Pancreas (tissue), 10 donors: ENCODE results near the gene INTS1. TPM values are rescaled to one million over a fixed set of nuclear protein-coding genes. Genes with fewer than 3 reads are reported as not detected.

Source experiments
- ATAC-seq, 4 donors: fragments of 200-7000 bp; cut with Tn5 transposase; one replicate each; pipeline versions ENCODE4 v1.8.0 to v1.9.1; 2020; ENCODE audit warnings: mild to moderate bottlenecking in 4 of 4, moderate library complexity in 4 of 4
- DNase-seq, 6 donors: peaks; one replicate each; pipeline ENCODE4 v3.0.0-alpha.2; 2020
- FAIRE-seq: peaks from 2 replicates; lab custom pipeline; 2012; peaks lifted over from hg19 to GRCh38; lab: Jason Lieb, UNC
- H3K27ac ChIP-seq, 4 donors: fragments of 200-600 bp; sonication (generic); 1 replicate in 3 of 4; 2 replicates in 1 of 4; pipeline versions ENCODE4 v1.5.0 to v1.8.0; 2020
- H3K27me3 ChIP-seq, 4 donors: fragments of 200-600 bp; one replicate each; pipeline ENCODE4 v1.8.0; 2021
- H3K36me3 ChIP-seq, 3 donors: fragments of 200-600 bp; sonication (generic) in 1 of 3; one replicate each; pipeline versions ENCODE4 v1.5.0 to v1.8.0; 2020 to 2021
- H3K4me1 ChIP-seq, 3 donors: fragments of 200-600 bp; one replicate each; pipeline ENCODE4 v1.8.0; 2021
- H3K4me3 ChIP-seq, 4 donors: fragments of 200-600 bp; sonication (generic) in 2 of 4; one replicate each; pipeline versions ENCODE4 v1.5.0 to v1.8.0; 2020 to 2021
- H3K9me3 ChIP-seq, 4 donors: fragments of 200-600 bp; one replicate each; pipeline ENCODE4 v1.8.0; 2021
- WGBS, 2 donors: extraction: QIAGEN DNeasy Blood & Tissue Kit; methylation state at CpG; one replicate each; pipeline ENCODE4 v1.1.7; 2013; 5-methylcytosine and 5-hydroxymethylcytosine counted together
- intact Hi-C, 3 donors: fragments of 100-400 bp; cut with DNase I; formaldehyde crosslinking; loops; one replicate each; pipeline versions ENCODE4 v1.11.1 to v1.14.2; 2022
- polyA plus RNA-seq, 2 donors: library from polyadenylated mRNA; stranded (reverse); fragments of 200-250 nt; gene quantifications; one replicate each; pipeline ENCODE4 v1.2.3, GENCODE V29; 2013
- total RNA-seq, 6 donors: library from RNA; stranded (reverse); fragmentation: NEBNext Ultra II Directional in 4 of 6; extraction: Animal tissue kit (Norgen Biotek cat#: 25700) in 4 of 6; gene quantifications; one replicate each; pipeline versions ENCODE4 v1.2.1 to v1.2.4, GENCODE V29; 2021 to 2023
- TF ChIP-seq, protein P1 (sequence below), 4 donors: fragments of 200-600 bp; sonication (generic) in 3 of 4; IDR thresholded peaks; one replicate each; pipeline versions ENCODE4 v1.5.0 to v1.8.0; 2021; ENCODE audit warnings: antibody characterized with exemption in 4 of 4
- donor health status: healthy with polysubstance abuse.
- donor health status: DM: no; HTN: no; CAD: no; lungs with moderate emphysema.
- donor health status: DM: no; HTN: no; CAD: no.
- donor health status: control.
- donor health status: control.
- donor health status: Bipolar disorder and iron deficiency.
- donor health status: DM: yes; HTN: yes; CAD: no.
- donor health status: DM: no; HTN: no; CAD: no.
- donor health status: DM: no; HTN: no; CAD: no.
- donor health status: DM: yes; HTN: yes; CAD: no.

Gene INTS1, protein sequence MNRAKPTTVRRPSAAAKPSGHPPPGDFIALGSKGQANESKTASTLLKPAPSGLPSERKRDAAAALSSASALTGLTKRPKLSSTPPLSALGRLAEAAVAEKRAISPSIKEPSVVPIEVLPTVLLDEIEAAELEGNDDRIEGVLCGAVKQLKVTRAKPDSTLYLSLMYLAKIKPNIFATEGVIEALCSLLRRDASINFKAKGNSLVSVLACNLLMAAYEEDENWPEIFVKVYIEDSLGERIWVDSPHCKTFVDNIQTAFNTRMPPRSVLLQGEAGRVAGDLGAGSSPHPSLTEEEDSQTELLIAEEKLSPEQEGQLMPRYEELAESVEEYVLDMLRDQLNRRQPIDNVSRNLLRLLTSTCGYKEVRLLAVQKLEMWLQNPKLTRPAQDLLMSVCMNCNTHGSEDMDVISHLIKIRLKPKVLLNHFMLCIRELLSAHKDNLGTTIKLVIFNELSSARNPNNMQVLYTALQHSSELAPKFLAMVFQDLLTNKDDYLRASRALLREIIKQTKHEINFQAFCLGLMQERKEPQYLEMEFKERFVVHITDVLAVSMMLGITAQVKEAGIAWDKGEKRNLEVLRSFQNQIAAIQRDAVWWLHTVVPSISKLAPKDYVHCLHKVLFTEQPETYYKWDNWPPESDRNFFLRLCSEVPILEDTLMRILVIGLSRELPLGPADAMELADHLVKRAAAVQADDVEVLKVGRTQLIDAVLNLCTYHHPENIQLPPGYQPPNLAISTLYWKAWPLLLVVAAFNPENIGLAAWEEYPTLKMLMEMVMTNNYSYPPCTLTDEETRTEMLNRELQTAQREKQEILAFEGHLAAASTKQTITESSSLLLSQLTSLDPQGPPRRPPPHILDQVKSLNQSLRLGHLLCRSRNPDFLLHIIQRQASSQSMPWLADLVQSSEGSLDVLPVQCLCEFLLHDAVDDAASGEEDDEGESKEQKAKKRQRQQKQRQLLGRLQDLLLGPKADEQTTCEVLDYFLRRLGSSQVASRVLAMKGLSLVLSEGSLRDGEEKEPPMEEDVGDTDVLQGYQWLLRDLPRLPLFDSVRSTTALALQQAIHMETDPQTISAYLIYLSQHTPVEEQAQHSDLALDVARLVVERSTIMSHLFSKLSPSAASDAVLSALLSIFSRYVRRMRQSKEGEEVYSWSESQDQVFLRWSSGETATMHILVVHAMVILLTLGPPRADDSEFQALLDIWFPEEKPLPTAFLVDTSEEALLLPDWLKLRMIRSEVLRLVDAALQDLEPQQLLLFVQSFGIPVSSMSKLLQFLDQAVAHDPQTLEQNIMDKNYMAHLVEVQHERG (N-terminal part only)
- total RNA-seq = 10 to 100 TPM; 45.0 to 73.2 (median 58.3) TPM
- polyA plus RNA-seq = 100 to 1,000 TPM in 1 of 2 donors, 10 to 100 TPM in 1; 92.7 to 166 TPM

DNA sequence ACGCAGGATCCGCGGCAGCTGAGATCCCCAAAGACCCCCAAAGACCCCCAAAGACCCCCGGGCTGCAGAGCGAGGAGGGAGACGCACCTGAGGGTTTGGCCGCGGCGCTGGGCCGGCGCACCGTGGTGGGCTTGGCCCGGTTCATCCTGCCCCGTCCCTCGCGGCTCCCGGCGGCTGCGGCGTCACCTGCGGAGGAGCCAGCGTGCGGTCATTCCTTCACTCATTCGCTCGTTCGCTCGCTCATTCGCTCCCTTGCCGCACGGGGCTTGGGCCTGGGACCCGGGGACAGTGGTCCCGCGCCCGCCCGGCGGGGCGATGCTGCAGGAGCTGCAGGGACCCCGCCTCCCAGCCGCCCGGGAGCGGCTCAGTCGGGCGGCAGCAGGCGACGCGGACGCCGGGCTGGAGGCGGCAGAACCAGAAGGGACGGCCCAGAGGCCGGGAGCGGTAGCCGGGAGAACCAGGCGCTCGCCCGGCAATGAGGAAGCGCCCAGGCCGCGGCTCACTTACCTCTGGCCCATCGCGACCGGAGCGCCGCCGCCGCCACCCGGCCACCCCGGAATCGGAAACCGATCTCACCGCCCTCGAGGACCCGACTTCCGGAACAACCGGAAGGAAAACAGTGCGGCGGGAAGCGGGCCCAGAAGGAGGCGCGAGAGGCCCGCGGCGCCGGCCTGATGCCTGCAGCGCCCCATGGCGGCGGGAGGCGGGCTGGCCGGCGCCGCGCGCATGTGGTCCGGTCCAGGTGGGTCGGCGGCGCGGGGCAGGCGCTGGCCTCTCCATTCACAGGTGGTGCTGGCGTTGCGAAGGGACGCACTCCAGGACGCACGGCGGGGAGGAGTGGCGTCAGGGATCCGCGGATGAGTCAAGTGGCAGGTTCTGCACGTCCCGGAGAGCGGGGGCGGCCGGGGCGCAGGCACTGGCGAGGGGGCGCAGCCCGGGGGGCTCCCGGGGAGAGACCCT is at the start of gene INTS1:
Gene INTS1, minus strand, starts transcription at position 574 of the 960 bp plus-strand sequence. Its CDS starts 429 bp downstream, at position 145.
- Histone ChIP-seq H3K27ac (peak within 1 kb of the TSS; percentile 65 to 83 (median 82)), H3K9me3 (no peaks in the 10 kb centered on the region), H3K27me3 (no peaks in the 10 kb centered on the region), H3K36me3 (peaks cover 0 to 16% (median 6%) of the 10 kb centered on the region in 3 donors), H3K4me3 (peak within 1 kb of the TSS; percentile 89 to 100 (median 98)), H3K4me1 (peaks cover 4 to 17% (median 12%) of the 10 kb centered on the region in 3 donors)
- peak; percentile 90 to 96 (median 94) for DNase-seq
- ATAC-seq = peak; percentile 83 to 93 (median 86)
- WGBS, 2 donors = 0 to 1% methylated on average over 110 to 118 of the region's 118 CpGs
- TF ChIP-seq, protein P1, sequence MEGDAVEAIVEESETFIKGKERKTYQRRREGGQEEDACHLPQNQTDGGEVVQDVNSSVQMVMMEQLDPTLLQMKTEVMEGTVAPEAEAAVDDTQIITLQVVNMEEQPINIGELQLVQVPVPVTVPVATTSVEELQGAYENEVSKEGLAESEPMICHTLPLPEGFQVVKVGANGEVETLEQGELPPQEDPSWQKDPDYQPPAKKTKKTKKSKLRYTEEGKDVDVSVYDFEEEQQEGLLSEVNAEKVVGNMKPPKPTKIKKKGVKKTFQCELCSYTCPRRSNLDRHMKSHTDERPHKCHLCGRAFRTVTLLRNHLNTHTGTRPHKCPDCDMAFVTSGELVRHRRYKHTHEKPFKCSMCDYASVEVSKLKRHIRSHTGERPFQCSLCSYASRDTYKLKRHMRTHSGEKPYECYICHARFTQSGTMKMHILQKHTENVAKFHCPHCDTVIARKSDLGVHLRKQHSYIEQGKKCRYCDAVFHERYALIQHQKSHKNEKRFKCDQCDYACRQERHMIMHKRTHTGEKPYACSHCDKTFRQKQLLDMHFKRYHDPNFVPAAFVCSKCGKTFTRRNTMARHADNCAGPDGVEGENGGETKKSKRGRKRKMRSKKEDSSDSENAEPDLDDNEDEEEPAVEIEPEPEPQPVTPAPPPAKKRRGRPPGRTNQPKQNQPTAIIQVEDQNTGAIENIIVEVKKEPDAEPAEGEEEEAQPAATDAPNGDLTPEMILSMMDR (IDR thresholded peaks at IDR 0.05) = peak; percentile 88 to 96 (median 92)
- FAIRE-seq = no peak
- intact Hi-C loops = loop anchor here in 1 of 3 donors (10.0 kb wide), 1 partner anchor 59 kb away; no protein-coding TSS in a partner anchor

DNA sequence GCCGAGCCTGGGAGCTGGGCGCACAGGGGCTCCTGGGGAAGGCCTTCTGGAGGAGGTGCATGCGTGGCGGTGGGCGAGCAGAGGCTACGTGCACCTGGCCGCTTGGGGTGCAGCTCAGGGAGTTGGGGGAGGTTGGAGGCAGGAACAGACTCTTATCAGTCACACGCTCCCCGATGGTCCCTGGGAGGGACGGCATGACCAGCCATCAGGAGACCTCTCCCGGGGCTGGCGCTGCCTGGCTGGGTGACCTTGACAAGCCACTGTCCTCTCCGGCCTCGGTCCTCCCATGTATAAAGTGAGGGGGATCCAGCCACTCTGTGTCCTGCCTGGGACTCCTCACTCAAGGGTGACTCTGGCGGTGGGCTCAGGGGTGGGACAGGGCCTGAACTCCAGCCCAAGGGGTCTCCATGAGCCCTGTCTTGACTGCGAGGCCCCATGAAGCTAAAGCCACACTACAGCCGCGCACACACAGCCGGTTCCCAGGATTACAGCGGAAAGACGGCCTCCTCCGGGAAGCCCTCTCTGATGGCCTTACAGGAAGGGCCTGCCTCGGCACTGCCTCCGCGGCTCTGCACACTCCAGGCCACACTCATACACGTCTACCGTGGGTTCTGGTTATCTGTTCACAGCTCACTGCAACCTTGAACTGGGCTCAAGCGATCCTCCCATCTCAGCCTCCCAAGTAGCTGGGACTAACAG is 49.5 kb upstream of the INTS1 start:
- FAIRE-seq (no peak), ATAC-seq (no peak), DNase-seq (peak in 5 of 6 donors; percentile 16 to 82 (median 42))
- Histone ChIP-seq H3K36me3 (peaks cover 0 to 19% (median 0%) of the 10 kb centered on the region in 3 donors), H3K27me3 (no peaks in the 10 kb centered on the region), H3K9me3 (no peaks in the 10 kb centered on the region), H3K27ac (no peak overlapping the region), H3K4me1 (peaks cover 0 to 11% (median 4%) of the 10 kb centered on the region in 3 donors), H3K4me3 (peak overlapping the region in 1 of 4 donors; percentile 47)
- TF ChIP-seq, protein P1 (IDR thresholded peaks at IDR 0.05) = no peak
- 70 to 73% methylated on average over 28 of the region's 28 CpGs for WGBS, 2 donors
- intact Hi-C loops = no loop called here

DNA sequence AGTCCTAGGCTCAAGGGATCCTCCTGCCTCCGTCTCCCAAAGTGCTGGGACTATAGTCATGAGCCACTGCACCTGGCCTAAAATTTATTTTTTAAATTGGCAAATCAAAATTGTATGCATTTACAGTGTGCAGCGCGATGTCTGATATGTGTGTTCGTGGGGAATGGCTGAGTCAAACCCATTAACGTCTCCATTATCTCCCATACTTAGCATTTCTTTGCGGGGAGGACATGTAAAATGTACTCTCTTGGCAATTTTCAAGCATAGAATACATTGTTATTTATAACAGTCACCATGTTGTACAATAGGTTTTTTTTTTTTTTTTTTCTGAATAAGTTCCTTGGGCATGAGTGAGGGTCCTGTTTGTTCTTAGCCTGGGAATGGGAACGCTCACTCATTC is 48.0 kb upstream of the INTS1 start:
- ATAC-seq (no peak), FAIRE-seq (no peak), DNase-seq (no peak)
- Histone ChIP-seq H3K4me1 (peaks cover 0 to 11% (median 4%) of the 10 kb centered on the region in 3 donors), H3K27ac (no peak overlapping the region), H3K9me3 (no peaks in the 10 kb centered on the region), H3K36me3 (peaks cover 0 to 27% (median 0%) of the 10 kb centered on the region in 3 donors), H3K4me3 (no peak overlapping the region), H3K27me3 (no peaks in the 10 kb centered on the region)
- TF ChIP-seq, protein P1 (IDR thresholded peaks at IDR 0.05) = no peak
- WGBS, 2 donors = 89 to 90% methylated on average over 7 of the region's 7 CpGs
- intact Hi-C loops = no loop called here
